Lower leg skin (tissue), 3 donors: ENCODE results near the gene CTNS.

Source experiments
- CTCF ChIP-seq, 3 donors: fragments of 450-650 bp; IDR thresholded peaks; one replicate each; pipeline ENCODE4 v1.5.1; 2016; ENCODE audit warnings: antibody characterized with exemption in 3 of 3, mild to moderate bottlenecking in 3 of 3, moderate library complexity in 2 of 3
- POLR2A ChIP-seq, 2 donors: fragments of 450-650 bp; IDR thresholded peaks; one replicate each; pipeline ENCODE4 v1.6.1; 2016 to 2017; ENCODE audit warnings: antibody characterized with exemption in 2 of 2, mild to moderate bottlenecking in 1 of 2, moderate library complexity in 1 of 2

- TF ChIP-seq CTCF (IDR thresholded peaks at IDR 0.05) (no peak), POLR2A (IDR thresholded peaks at IDR 0.05) (no peak)
These were observed 33.0 kb downstream of the CTNS start for GRCh38 chr17:3669548-3669947.
